Stimulated activated CD4-positive, alpha-beta T cell treated with anti-CD3 and anti-CD28 coated beads, Interleukin-12 subunit alpha, Interleukin-12 subunit beta, amount 100 ng/mL, for 48 hours (primary cell): ENCODE data around the gene SDK1.

Source experiments
- DNase-seq, 3 donors: peaks; one replicate each; pipeline ENCODE4 v3.0.0-alpha.2; 2020; ENCODE audit warnings: low read depth in 2 of 3, low spot score in 1 of 3

SDK1 gene

DNA sequence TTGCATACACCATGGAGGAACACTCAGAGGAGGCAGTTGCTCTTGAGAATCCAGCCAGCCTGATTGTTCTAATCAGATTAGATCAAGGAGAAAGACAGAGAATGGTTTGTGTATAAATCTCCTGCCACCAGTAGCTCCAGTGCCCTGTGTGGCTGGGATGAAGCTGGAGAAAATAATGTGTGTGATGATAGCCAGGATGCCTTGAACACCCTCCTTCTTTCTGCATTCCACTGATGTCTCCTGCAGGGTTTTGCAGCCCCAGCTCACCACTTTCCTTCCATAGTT is 766.4 kb downstream of the SDK1 start:
- no peak for DNase-seq

DNA sequence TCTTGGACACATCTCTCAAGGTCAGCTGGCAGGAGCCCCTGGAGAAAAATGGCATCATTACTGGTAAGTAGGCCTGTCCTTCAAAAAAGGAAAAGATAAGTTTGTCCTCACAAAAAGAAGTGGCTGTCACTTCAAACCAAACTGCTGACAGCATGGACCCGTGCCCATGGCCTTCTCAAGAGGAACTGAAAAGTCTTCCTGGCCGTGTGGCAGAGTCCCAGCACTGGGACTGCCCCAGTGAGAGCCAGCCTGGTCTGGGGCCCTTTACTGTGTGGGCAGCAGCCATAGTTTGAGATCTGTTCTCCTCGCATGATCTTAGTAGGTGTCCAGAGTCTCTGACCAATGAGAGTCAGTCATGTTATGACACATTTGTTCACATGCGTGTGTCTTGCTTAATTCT is 766.8 kb downstream of the SDK1 start:
- DNase-seq: no peak

DNA sequence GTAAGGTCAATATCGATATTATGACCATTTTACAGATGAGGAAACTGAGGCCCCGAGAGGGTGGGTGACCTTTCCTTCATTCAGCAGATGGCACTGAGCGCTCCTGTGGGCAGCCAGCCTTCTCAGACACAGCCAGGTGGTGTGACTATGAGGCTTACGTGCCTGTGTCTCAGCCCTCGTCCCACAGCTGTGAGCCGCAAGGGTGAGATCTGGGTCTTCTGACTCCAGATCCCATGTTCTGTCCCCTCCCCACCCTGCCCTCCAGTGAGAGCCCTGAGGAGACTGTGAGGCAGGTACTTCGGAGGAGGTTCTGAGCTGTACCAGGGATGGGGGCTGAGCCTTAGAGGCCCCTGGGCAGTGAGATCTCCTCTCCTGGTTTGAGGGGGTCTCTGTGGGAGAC is 767.2 kb downstream of the SDK1 start:
- no peak for DNase-seq

DNA sequence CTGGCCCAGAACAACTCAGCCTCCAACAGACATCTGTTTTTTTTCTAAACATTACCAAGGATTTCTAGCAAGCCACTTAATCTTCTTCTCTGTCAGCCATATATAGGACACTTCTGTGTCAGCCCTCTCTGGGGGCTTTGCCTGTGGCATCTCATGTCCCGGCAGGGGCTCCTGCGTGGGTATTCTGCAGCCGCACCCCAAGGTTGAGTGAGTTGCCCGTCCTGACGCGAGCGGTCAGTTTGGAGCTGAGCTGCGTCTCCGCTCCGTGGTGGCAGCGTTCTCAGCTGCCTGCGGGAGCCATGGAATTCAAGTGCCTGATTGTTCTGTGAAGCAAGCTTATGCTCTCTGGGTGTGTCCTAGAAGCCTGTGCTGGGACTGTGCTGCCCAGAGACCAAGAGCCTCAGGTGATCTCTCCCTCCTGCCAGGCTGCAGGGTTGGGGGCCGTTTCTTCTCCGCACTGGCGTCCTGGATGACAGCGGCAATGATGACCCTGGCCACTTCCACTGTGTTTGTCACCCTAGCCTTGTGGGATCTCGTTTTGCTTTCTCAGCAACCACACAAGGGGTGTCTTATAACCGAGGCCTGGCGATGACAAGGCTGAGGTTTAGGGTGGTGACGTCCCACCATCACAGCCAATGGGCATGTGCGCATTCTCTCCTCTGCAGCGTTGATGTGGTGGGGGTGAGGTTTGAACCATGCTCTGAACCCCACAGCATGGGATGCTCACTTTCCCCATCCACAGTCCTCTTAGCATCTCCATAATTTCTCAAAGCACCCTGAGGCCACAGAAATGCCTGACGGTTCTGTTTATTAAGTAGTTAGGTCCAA is 768.4 kb downstream of the SDK1 start:
- no peak for DNase-seq

DNA sequence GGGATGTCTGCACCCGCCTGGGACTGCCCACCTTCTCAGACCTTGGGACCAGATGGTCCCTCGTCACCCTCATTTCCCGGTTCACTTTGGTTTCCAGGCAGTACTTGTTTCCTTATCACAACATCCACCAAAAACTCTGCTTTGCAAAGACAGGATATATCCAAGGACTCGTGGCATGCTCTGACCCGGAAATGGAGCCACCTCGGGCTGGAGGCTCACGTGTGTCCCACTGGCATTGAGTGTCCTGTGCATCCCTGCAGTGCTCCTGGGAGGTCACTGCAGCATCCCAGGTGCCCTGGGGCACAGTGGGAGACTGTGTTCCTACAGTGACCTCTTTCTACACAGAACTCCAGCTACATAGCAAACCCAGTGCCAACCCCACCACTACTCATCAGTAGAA is 769.2 kb downstream of the SDK1 start:
- no peak for DNase-seq

DNA sequence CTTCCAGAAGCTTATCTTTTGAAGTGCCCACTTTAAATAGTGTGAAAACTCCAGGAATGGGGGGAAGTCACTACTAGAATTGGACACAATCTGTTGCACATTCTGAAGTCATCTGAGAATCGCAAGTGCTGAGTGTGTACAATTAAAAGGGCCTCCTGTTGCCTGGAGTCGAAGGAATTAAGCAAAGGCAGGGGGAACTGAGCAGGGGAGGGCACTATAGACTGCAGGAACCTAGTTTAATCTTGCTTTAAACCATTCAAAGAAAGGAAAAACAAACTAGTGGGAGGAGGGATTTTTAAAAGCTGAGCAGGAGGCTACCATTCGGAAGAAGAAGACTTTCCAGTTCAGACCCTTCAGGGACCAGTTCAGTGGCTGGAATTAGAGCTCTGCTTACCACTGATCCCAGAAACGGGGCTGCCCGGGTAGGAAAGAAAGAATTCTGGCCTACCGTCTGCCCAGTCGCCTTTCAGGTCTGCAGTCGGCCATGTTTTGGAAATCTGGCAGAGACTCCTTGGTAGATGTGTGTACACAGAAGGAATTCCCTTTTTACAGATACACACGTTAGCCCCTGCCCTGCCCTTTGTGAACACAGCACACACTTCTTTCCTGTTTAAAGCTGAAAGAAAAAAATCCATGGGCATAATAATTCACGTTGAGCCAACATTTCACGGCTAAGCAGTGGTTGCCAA is 770.5 kb downstream of the SDK1 start:
- no peak for DNase-seq

DNA sequence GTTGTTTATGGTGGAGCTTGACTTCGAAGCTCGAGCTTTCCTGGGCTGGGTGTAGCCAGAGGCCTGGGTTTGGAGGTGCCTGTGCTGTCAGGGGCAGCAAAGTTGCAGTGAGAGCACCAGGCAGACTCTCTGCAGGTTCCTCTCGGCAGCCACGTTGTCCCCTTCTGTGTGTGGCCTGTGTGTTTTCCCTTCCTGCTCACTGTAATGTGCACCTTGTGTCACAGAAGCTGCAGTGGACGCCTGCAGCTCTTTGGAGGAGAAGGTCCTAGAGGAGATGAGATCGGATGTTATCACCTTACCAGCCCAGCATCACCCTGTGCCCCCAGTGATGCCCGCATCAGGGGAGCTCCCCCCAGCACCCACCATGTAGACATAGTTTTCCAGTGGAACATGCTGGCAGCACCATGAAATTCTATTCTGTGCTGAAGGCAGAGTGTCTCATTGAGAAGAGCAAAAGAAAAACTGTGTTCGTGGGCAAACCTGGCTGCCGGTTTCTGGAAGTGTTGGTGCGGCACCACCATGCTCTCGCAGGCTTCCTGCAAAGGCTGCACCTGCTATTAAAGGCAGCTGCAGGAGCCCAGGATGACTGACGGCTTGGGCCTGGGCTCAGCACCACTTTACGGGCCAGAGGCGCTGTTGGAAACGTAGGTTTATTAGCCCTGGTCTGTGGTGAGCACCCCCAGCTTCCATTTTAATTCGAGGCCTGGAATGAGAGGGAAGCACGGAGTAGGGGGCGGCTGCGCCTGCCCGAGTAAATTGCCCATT is 771.3 kb downstream of the SDK1 start:
- no peak for DNase-seq

DNA sequence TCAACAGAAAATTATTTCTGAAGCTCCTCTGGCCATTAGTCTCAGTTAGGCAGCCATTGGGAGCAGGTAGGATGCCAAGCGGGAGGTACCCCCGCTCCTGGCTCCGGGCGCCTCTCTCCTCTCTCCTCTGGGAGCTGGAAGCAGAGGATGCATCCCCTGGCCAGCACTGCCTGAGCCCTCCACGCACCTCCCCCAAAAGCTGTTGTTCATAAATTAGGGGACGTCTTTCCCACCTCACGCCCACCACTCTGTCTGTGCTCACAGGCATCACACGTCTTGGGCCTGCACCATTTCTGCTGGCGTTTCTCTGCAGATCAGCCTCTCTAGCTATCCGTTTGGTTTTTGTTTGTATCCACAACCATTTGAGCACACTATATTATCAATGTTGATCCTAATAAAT is 772.0 kb downstream of the SDK1 start:
- DNase-seq: no peak

DNA sequence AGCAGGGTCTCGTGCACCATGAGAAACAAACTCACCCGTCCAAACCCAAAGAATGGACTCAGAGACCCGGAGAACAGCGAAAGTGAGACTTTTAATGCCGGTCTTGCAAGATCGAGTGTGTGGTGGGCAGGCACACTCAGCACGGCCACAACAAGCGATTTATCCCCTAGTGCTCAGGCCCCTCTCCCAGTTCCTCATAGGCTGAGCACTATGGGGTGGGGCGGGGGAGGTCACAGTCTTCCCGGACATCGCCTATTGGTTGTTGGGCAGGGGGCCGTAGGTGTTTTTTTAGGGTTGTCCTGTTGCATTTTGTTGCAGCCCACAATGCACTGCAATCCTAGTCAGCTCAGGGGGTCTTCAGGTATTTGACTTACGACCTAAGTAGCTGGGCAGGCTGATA is 772.7 kb downstream of the SDK1 start:
- DNase-seq: no peak

DNA sequence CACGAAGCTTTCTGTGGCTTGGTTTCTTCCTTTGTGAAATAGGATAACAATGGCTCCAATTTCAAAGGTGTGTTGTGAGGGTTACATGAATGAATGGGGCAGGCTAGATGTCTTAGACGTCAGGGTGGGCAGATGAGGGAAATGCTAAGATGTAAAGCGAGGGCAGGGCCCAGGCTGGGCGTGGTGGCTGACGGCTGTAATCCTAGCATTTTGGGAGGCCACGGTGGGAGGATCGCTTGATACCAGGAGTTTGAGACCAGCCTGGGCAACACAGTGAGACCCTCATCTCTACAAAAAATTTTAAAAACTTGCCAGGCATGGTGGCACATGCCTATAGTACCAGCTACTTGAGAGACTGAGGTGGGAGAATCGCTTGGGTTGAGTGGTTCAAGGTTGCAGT is 773.4 kb downstream of the SDK1 start:
- no peak for DNase-seq

DNA sequence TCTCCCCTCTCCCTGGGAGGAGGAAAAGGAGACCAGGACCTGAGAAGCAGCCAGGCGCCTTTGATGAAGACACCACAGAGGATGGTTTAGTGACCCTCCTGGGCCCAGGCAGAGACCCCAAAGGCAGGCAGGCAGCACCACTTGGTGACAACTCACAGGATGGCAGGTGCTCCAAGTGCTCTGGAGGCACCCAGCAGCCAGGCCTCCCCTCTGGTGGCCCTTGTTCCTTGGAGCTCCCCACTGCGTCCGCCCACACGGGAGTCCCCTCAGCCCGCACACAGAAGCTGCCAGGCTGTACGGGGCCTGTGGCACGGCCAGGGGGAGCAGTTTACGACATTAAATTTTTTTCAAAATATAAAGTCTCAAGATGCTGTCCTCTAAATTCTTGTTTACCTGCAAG is 773.9 kb downstream of the SDK1 start:
- no peak for DNase-seq

DNA sequence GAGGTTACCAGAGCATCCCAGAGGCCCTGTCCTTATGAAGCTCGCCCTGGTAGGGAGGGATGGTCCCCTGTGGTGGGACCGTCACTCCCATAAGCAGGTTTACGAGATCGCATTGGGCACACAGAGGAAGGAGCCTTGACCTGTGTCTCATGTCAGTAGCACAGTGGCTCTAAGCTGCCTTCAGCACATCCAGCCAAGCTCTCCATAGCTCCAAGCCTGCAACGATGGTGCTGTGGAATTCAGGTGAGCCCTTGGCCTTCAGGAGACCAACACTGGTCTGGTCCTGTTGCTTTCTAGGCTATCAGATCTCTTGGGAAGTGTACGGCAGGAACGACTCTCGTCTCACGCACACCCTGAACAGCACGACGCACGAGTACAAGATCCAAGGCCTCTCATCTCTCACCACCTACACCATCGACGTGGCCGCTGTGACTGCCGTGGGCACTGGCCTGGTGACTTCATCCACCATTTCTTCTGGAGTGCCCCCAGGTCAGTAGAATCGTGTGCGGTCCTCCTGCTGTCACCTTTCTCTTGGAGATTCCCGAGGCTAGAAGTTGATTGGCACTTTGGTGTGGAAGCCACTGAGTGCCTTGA is 775.7 kb downstream of the SDK1 start:
- DNase-seq: no peak

DNA sequence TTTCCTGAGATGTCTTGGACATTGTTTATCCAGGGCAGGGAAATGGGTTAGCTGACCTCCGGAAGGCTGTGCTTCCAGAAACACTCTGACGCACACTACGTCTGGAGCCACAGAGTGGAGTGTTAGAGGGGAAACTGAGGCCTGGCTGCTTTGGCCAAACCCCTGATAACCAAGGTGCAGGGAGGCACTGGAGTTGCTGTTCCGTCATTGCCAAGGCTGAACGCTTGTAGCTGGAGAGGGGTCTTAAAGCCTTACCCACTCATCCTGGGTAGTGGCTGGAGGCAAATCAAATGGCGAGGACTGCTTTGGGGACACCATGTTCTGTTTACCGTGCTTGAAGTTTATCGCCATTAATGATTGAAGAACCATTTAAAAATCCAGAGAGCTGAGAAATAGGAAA is 776.9 kb downstream of the SDK1 start:
- DNase-seq: no peak

DNA sequence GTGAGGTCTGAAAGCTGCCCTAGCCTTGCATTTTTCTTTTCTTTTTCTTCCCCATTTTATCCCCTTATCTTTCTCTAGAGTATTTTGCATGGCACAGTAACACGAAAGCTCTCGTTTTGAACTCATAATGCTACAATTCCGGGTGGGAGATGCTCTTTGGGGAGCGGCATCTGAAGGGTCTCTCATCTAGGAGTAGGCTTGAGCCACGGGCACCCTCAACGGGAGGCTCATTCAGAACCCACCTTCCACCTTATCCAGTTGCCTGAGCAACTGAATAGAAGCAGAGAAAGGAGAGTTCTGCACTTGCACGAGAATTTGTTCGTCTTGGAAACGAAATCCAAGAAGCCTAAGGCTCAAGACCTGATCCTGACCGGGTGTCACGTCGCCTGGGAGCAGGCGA is 777.5 kb downstream of the SDK1 start:
- DNase-seq: no peak

DNA sequence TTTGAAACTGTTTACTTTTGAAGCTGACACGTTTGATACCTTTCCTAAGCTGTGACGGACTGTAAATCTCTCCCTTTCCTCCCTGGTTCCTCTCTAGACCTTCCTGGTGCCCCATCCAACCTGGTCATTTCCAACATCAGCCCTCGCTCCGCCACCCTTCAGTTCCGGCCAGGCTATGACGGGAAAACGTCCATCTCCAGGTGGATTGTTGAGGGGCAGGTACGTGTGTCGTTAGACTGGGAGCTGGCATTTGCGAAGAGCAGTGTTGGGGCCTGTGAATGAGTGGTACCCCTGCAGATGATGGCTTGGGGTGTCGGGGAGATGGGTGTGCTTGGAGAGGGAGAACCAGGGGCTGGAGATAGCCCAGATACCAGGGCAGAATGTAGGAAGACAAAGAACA is 778.3 kb downstream of the SDK1 start:
- no peak for DNase-seq

DNA sequence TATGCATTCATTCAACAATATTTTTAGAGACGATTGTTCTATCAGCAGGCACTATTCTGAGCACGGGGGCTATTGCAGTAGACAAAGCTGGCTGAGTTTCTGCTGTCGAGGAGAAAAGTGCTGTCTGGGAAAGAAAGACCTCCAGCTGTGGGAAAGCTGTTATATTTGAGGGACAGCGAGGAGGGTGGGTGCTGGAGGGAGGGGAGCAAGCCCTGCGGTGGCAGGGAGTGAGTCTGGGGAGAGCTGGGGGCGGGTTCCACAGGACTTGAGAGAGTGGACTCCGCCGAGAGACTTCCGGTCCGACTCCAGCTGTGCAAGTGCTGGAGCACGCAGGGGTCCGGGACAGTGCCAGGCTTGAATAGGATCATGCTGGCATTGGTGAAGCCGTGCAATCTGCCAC is 778.9 kb downstream of the SDK1 start:
- no peak for DNase-seq

DNA sequence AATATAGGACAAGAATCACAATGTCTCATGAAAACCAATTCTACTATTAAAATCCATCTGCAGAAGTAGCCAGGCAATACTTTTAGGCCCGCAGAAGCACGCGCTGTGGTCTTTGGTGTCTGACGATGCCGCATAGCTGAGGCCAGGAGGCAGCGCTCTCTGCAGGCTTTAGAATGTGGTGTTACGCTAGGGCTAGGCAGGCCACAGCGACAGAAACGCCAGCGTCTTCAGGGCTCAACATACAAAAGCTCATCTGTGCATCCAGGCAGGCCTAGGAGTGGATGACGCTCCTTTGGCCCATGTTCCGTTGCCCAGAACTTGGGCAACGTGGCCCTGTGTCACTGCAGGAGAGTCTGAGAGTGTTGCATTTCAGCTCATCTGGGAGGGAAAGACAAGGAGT is 779.9 kb downstream of the SDK1 start:
- DNase-seq: no peak

DNA sequence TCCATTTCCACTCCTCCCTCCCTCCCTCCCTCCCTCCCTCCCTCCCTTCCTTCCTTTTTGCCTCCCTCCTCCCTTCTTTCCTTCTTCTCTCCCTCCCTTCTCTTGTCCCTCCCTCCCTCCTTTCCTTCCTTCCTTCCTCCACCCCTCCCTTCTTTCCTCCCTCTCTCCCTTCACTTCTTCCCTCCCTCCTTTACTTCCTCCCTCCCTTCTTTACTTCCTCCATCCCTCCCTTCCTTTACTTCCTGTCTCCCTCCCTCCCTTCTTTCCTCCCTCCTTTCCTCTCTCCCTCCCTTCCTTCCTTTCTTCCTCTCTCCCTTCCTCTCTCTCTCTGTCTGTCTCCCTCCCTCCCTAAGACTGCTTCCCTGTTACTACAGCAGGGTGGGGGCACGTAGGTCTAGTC is 782.5 kb downstream of the SDK1 start:
- no peak for DNase-seq

DNA sequence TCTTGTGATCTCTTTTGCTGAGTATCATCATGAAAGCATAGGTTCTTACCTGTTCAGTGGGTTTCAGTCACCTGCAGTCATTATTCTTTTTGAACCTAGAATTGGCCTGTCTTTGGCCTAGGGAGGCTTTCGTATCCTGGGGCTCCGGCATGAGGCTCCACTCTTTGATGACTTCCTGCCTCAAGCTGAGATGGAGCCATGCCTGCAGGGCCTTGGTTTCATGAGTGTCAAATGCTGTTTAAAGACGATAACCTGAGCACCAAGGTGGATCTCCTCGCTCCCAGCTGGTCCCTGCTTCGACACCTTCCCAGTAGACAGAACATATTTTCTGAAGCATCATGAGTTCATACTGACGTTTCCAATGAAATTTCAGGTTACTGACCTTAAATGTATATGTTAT is 783.2 kb downstream of the SDK1 start:
- no peak for DNase-seq

DNA sequence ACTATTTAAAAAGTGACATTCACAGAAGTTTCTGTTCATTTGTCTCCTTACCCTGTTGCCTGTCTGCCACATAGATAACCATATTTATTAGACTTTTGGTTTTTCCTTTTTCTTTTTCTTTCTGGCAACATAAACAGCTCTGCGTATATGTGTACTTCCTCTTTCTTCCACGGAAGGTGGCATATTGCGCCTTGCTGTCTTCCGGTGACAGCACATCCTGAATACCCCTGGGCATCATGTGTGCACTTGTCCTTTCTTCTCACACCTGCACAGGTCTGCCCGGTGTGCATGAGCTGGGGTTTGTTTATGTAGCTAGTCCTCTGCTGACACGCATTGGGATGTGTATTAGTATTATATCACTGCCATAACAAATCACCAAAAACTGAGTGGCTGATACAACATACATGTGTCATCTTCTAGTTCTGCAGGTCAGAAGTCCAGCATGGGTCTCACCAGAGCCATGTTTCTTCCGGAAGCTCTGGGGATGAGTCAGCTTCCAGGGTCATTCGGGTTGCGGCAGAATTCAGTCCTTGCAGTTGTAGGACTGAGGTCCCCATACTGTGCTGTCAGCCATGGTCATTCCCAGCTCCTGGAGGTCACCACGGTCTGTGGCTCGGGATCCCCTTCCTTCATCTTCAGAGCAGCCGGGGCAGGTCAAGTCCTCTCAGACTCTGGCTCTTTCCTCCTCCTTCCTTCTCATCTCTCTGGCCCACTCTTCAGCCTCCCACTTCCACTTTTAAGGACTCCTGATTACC is 785.1 kb downstream of the SDK1 start:
- no peak for DNase-seq

DNA sequence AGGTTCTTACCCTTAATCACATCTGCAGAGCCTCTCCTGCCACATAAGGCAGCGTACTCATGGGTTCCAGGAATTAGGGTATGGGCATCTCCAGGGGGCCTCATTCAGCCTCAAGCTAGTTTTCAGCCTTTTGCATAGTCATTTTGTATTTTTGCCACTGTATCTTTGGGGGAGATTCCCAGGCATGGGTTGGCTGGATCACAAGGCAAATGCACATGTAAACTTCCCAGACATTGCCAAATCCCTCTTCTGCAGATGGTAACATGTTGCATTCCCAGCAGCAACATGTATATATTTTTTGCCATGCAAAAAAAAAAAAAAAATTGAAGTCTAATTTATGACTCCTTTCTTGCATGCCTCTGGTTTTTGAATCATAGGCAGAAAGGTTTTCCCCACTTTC is 785.7 kb downstream of the SDK1 start:
- DNase-seq: no peak
